Activated effector memory CD4-positive, alpha-beta T cell treated with anti-CD3 and anti-CD28 coated beads, Interleukin-2, amount 50 U/mL, for 16 hours (primary cell): ENCODE measurements around the gene CNN2.
A peak's percentile ranks its signal among the peaks of the same experiment; 100 is the strongest.
"Not testable (repeated sequence)": the region's sequence is repeated elsewhere in the genome, so short reads cannot be mapped to it uniquely, and the experiment has no call there.

Experiments
- DNase-seq: peaks from one replicate; pipeline ENCODE4 v3.0.0-alpha.2; 2020

The CNN2 gene

DNA sequence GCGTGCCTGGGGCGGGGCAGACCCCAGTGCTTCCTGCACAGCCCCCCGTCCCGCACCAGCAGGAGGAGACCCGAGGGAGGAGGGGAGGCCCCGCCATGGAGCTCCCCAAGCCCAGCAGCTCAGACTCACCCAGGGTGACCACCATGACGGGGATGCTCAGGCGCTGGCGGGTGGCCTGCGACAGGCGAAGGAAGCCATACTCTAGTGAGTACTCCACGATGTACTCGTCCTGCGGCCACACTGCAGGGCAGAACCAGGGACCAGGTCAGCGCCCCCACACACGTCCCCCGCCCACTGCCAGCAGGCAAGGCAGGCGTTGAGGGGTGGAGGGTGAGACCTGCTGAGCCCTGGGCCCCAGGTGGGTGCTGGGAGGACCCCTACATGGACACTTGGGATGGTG, 14.1 kb upstream of the CNN2 start:
- DNase-seq = no peak

GRCh38 chr19:1013218-1013617, 13.2 kb upstream of the CNN2 start:
- DNase-seq = no peak

- DNase-seq = no peak
Measured at GRCh38 chr19:1014161-1015060, 12.0 kb upstream of the CNN2 start.

DNA sequence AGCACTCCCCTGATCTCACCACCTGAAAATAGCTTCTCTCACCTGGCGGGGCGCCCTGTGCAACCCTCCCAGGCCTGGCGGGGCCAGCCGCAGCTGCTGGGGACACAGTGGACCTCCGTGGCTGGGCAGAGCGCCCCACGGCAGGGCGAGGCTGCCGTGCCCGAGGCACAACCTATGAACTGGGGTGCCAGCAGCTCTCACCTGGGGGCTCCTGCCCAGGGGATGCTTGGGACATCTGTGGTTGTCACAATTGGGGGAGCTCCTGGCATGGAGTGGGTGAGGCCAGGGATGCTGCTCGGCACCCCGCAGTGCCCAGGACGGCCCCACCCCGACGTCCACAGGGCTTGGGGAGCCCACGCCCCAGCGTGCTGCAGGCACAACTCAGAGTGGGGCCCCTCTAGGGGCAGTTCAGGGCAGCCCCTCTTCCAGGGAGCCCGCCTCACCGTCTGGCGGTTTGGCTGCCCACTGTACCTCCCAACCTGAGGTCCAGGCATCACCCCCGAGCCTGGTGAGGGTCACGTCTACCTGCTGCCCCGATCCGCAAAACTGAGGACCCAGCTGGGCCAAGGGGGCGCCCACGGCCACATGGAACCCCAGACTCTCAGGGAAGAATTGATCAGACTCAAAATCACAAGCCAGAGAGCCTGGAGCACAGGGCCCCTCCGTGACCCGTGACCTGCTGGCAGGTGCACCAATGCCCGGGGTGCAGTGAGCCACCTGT, 11.2 kb upstream of the CNN2 start:
- no peak for DNase-seq

GRCh38 chr19:1015782-1016646, 10.4 kb upstream of the CNN2 start:
- DNase-seq = no peak

DNA sequence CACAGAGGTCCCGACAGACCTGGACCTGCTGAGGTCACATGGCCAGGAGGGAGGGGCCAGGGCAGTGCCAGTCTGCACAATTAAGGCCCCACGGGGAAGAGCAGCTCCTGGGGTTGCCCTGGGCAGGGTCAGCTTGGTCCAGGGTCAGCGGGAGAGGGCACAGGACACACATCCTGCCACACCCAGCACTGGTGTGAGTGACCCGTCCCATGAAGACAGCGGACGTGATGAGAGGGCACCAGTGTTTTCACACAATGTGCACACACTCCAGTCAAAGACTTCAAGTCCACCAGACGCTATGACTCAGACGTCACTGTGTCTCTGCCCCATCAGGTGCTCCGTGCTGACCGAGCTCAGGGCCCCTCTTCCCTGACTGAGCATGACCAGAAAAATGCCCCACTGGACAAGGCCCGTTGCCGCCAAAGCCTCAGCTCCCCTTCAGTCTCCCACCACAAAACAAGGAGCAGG, 9.7 kb upstream of the CNN2 start:
- no peak for DNase-seq

DNA sequence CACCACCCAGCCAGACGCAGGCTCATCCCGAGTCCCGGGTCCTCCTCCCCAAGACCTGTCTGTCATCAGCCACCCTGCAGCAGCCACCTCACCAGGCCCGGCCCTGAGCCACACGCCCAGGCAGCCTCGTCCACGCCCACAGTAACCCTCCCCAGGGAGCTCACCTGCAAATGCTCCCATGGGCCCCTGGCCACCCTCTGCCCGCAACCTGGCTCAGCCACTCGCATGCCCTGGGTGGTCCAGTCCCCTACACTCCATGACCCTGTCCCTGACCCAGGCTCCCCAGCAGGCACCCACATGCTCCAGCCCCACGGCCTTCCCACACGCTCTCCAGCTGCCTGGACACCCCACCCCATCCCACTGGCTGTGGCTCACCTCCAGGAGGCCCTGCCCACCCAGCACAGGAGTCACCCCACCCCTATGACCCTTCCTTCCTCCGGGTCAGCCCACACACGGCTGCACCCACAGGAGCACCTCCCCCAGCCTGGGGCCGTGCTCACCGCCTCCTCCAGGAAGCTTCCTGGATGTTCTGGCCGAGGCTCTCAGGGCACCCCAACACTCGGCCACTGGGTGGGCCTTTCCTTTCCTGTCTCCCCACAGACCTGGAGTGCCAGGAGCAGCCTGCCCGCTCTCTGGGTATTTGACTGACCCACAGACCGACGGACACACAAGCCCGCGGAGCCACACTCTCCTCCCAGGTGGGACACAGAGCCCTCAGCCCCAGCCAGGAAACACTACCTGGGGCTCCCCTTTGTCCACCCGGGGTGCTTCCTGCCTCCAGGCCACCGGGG, 9.1 kb upstream of the CNN2 start:
- DNase-seq = no peak

- no peak for DNase-seq
Measured at GRCh38 chr19:1017906-1018305, 8.5 kb upstream of the CNN2 start.

DNA sequence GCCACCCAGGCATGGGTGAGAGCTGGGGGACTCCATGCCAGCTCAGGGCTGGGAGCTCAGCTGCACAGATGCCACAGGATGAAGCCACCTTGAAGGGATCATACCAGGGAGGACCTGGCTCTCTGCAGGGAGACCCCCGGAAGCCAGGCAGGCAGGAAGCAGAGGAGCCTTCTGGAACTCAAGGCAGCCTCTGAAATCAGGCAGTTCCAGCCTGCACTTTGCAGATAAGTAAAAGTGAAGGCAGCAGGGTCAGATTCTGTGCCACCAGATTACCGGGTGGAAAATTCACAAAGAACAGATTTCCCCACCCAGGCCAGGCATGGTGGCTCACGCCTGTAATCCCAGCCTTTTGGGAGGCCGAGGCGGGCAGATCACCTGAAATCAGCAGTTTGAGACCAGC, 8.0 kb upstream of the CNN2 start:
- no peak for DNase-seq

DNA sequence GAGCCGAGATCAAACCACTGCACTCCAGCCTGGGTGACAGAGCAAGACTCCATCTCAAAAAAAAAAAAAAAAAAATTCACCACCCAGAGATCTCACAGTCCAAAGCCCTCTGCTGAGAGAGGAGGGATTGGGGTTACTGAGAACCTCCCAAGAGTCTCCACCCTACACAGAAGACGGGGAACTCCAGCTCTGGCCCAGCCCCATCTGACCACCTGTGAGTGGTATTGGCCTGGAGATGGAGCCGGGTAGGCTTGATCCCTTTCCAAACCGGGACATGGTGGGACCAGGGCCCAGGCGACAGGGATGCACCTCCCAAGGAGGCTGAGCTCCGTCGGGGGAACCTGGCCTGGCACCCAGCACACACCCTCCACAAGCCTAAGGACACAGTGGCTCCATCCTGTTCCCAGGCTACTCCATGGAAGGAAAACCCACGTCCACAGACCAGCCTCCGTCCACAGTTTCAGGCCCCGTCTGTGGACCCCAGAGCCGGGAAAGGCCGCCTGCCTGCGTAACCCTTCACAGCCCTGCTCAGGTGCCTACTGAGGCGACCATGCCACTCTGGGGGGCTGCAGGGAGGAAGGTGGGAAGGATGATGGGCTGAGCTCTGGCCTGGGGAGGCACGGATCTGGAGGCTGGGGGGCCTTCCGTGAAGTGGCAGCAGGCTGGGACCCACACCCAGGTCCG, 7.3 kb upstream of the CNN2 start:
- DNase-seq = no peak

- no peak for DNase-seq
Measured at GRCh38 chr19:1019616-1019961, 6.8 kb upstream of the CNN2 start.

GRCh38 chr19:1019980-1020867, 6.2 kb upstream of the CNN2 start:
- no peak for DNase-seq

DNA sequence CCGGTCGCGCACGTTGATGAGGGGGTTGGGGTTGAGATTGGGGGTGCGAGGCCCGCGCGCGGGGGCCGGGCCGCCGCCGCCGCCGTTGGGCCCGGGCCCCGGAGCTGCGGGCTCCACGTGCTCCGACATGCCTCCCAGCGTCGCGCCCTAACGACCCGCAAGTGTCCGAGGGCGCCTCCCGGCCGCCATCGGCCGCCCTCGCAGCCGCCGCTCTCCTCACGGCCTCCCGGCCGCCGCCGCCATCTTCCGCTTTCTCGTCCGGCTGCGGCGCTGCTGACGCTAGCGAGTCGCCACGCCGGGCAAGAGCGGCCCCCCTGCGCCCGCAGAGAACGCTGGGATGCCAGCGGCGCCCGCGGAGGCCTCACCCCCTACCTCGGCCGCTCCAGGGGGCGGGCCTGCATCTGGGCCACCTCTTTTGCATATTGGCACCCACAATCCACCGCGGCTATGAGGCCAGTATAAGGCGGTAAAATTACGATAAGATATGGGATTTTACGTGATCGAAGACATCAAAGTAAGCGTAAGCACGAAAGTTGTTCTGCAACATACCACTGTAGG, 5.5 kb upstream of the CNN2 start, which contains the start of gene TMEM259:
TSS of gene TMEM259 (minus strand) at position 256 of the 558 bp plus-strand sequence. CDS start at position 129, 127 bp downstream.
- DNase-seq = peak; percentile 99

DNA sequence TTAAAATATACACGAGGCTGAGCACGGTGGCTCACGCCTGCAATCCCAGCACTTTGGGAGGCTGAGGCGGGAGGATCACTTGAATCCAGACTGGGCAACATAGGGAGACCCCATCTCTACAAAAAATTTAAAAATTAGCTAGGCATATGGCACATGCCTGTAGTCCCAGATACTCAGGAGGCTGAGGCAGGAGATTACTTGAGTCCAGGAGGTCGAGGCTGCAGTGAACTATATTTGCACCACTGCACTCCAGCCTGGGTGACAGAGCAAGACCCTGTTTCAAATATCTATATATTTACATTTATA, 2.6 kb upstream of the CNN2 start:
- DNase-seq = not testable (repeated sequence)

DNA sequence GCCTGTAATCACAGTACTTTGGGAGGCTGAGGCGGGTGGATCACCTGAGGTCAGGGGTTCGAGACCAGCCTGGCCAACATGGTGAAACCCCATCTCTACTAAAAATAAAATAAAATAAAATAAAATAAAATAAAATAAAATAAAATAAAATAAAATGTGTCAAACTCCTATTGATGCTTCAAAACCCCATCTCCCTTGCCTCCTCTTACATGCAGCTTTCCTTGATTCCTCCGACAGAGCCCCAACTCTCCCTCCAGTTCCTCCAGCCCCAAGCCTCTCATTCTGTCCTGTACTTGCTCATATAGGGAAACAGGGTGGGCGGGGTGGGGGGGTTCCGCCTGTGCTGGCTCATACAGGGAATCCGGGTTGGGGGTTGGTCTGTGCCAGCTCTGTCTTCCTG, 1.3 kb upstream of the CNN2 start:
- DNase-seq = not testable (repeated sequence)

- DNase-seq = peak; percentile 74
Measured at GRCh38 chr19:1026783-1027649, 608 bp downstream of the CNN2 start.

GRCh38 chr19:1027650-1028061, 1.2 kb downstream of the CNN2 start:
- DNase-seq = peak; percentile 72

DNA sequence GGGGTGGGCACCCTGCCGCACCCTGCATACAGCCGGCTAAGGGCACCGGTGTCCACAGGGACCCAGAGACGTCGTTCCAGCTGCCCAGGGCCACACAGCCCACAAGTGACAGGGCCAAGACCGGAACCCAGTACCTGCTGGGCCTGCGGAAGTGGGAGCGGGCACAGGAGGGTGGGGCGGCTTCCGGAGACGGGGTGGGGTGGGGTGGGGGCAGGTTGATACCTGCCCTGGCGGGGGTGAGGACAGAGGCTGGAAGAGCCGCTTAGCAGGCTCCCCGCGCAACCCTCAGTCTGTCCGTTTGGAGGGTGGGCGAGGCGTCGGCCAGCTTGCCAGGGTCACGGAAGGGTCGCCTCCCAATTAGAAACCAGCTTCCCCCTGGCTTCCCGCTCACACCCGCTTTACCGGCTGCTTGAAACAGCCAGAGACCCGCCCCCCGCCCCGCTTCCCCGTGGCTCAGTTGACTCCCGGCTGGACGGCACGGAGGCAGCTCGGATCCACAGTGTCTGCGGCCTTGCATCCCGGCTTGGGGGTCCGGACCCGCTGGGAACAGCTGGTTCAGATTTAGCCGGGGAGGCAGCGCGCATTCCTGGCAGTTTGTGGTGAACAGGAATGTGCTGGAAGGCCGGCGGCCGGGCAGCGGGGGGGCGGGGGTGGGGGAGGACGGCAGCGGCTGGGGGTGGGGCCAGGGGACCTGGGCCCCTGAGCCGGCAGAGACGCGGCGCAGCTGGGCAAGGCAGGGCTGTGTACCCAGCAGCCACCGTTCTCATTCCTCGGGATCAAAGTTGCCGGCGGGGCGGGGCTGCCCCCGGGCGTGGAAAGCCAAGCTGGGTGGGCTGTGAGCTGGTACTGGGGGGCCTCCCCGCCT, 1.9 kb downstream of the CNN2 start:
- DNase-seq = peak; percentile 87
